GM21528 (cell line): ENCODE measurements around the gene DRAP1.
A peak's percentile ranks its signal among the peaks of the same experiment; 100 is the strongest.
"Not testable (repeated sequence)": the region's sequence is repeated elsewhere in the genome, so short reads cannot be mapped to it uniquely, and the experiment has no call there.

Experiments used
- ATAC-seq: cut with Tn5 transposase; IDR thresholded peaks from one replicate; pipeline ENCODE4 v1.9.1; 2021; ENCODE audit warnings: mild to moderate bottlenecking, moderate library complexity; ENCODE audit not compliant: unreplicated experiment, low FRiP score

Gene DRAP1

DNA sequence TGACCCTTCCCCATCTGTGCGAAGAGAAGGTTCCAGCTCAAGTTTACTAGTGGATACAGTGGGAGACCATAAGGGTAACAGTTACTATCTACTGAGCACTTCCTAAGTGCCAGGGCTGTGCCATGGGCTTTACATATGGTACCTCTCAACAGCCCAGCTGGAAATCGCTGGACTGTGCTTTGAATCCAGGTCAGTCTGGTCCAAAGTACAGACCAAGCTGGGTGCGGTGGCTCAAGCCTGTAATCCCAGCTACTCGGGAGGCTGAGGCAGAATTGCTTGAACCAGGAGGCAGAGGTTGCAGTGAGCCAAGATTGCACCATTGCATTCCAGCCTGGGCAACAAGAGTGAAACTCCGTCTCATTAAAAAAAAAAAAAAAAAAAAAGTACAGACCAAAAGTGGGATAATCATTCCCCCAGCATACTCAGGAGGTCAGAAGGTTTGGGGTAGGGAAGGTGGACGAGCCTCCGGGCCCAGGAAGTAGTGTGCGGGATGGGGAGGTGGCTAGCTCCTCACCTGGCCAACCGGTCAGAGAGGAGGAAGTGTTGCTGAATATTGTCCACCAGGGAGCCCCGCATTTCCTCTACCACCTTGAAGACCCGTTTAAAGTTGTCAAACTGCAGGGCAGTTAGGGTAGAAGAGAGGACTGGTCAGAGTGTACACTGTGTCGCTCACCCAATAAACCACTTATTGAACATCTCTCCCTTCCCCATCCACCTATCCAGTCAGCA is 33.3 kb upstream of the DRAP1 start:
- ATAC-seq: no peak

DNA sequence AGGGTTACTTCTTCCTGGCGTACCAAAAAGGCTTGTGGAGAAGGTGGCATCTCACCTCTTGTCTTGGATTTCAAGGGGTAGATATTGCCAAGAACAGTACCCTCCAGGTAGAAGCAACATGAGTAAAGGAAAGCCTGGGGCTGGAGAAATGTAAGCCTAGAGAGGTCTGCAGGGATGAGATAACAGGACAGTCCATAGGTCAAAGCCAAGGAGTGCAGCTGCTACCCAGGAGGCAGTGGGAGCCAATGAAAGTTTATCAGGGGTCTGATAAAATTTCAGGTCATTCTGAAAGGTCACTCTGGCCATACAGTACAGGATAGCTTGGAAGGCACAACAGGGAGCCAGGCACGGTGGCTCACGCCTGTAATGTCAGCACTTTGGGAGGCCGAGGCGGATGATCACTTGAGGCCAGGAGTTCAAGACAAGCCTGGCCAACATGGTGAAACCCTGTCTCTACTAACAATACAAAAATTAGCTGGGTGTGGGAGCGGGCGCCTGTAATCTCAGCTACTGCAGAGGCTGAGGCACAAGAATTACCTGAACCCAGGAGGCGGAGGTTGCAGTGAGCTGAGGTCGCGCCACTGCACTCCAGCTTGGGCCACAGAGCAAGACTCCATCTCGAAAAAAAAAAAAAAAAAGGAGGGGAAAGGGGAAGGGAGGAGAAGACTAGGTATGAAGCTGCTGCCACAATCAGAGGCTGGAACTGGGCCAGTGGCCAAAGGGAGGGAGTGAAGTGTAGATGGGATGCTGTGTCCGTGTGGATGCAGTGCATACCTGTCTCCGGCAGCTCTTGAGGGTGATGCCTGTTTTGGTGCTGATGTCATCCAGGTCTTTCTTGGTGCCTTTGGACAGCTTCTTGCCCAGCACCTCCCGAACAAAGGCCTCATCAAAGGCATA is 32.2 kb upstream of the DRAP1 start:
- ATAC-seq: no peak

DNA sequence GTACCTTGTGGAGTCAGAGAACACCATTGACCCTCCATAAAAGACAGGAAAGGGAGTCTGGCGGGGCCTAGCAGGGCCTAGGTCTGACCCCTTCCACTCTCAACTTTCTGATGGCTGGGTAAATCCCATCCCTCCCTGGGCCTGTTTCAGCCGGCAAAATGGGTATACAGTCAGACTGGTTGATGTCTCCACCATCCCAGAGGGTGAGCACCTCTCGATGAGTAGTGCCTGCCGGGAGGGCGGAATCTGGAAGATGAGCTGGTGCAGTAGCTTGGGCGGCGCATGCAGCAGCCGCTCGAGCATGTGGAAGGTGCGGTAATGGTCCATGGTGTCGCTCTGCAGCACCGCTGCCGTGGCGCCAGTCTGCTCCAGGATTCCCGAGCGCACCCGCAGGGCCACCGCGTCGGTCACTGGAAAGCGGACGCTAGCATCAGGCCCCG is 31.5 kb upstream of the DRAP1 start:
- peak; percentile 1 for ATAC-seq

DNA sequence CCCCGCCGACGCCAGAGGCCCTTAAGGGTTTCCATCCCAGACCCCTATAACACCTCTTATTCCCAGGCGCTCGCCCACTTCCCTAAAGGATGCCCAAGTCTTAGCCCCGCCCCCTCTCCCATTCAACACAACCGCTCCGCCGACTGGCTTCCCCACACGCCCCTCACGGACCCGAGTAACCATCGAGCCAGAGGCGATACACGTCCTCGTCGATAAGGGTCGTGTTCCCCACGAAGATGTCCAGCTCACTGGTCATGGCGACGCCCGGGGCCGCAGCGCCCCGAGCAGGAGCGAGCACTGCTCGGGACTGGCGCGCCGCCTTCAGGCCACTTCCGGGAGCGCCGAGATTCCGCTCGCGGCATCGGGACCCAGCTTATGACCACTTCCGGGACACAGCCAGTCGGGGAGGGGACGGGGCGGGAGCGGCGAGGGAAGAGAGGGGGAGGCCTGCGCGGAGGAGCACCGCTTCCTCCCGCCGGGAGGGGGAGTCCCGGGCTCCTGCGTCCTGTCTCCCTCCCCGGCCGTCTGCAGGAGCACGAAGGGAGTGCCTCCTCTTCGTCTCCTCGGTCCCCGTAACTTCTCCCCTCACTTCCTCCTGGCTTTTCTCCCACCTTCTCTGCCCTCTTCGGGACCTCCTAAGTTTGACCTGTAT is 30.9 kb upstream of the DRAP1 start, which contains the start of gene FIBP:
Gene FIBP, minus strand, starts transcription at position 309 of the 652 bp plus-strand sequence. Its CDS starts 53 bp downstream, at position 256.
- ATAC-seq: peak; percentile 38

DNA sequence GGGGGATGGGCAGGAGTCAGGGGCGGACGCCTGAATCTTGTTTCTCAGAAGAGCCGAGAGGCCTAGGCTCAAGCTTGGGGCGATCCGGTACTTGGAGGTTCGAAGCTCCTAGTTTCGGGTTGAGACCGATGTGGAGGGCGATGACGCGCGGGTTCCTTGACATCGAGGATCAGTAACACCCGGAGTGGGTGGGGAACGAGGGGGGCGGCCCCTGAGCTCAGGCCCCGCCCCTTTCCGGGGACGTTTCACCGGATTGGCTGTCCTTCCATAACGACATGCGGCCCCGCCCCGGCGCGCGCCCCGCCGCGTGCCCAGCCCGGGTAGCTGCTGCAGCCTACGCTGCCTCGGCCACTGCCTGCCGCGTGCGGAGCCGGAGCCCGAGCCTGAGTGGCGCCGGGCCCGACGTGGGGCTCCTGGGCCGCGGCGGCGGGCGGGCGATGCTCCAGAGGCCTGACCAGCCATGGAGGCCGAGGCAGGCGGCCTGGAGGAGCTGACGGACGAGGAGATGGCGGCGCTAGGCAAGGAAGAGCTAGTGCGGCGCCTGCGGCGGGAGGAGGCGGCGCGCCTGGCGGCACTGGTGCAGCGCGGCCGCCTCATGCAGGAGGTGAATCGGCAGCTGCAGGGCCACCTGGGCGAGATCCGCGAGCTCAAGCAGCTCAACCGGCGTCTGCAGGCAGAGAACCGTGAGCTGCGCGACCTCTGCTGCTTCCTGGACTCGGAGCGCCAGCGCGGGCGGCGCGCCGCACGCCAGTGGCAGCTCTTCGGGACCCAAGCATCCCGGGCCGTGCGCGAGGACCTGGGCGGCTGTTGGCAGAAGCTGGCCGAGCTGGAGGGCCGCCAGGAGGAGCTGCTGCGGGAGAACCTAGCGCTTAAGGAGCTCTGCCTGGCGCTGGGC is 28.7 kb upstream of the DRAP1 start, which contains the start of gene CCDC85B:
Gene CCDC85B, plus strand, starts transcription at position 350 of the 895 bp plus-strand sequence. Its CDS starts 111 bp downstream, at position 461.
- peak; percentile 55 for ATAC-seq

DNA sequence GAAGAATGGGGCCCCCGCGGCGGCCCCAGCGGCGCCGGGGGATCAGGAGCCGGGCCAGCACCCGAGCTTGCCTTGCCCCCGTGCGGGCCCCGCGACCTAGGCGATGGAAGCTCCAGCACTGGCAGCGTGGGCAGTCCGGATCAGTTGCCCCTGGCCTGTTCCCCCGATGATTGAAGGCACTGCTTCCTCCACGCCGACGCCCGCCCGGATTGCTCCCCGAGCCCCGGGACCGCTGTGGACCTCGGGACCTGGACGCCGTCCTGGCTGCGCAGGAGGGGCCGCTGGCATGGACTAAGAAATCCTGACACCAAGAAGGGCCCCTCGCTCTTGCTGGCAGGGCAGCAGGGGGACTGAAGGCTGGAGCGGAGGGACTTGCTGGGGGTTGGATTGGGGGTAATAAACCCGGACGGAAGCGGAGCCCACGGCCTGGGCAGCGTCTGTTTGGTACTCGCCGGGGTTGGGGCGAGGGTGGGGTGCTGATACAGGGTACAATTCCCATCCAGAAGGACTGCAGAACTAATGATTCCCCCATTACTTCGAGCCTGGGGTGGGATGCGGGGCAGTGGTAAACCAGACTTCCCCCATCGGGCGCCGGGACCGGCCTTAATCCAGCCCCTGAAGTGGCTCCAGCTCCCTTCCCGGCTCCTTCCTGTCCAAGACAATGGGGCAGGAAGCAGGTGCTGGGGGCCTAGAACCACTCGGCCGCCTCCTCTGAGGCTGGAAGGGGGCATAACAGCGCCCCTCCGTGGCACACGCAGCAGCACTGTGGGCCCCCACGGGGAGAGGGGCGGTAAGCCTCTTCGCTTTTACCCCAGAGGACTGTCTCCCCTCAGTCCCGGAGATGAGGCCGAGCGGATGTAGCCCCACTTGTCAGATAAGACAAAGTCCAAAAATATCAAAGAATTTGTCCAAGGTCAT is 27.7 kb upstream of the DRAP1 start:
- ATAC-seq: no peak

DNA sequence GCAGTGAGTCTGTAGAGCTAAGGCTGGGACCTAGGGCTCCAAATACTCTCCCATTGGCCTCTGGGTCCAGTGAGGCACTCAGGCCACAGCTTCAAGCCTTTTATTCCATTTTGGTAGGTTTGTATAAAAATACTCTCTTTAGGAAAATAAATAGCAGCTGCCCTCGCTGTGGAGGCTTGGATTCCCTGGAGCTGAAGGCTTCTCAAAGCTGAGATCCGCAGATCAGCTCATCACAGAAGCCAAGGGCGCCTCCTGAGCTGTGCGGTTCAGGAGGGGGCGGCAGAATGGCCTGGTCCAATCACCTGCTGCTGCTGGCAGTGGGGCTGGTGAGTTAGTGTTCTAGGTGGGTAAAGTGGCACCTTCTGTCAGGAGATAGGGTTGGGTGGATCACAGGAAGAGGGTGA is 27.1 kb upstream of the DRAP1 start:
- not testable (repeated sequence) for ATAC-seq

DNA sequence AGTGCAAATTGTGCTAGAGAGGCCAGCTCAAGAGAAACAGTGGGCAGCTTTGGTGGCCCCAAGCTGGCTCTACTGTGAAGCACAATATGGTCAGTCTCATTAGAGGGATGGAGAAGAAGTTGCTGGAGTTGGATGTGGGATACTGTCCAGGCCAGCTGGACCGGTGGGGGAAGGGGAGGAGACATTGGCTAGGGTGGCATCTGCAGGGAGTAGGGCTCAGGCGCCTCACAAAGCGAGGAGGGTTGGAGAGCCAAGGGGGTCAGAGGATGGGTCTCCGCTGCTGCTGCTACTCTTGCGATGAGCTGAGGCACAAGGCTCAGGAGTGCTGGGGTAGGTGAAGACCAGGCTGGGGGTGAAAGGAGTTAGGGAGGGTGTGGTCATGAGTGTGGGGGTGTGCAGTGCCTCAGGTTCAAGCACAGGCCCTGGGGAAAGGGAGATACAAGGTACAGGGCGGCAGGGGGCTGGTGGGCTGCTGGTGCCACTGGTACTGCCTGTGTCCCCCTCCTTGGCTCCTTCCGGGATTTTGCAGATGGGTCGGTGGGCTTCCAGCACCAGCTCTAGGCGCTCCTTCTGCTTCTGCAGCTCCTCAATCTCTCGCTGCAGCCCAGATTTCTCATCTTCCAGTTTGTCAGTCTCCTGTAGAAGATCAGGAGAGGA is 26.4 kb upstream of the DRAP1 start:
- ATAC-seq: no peak

DNA sequence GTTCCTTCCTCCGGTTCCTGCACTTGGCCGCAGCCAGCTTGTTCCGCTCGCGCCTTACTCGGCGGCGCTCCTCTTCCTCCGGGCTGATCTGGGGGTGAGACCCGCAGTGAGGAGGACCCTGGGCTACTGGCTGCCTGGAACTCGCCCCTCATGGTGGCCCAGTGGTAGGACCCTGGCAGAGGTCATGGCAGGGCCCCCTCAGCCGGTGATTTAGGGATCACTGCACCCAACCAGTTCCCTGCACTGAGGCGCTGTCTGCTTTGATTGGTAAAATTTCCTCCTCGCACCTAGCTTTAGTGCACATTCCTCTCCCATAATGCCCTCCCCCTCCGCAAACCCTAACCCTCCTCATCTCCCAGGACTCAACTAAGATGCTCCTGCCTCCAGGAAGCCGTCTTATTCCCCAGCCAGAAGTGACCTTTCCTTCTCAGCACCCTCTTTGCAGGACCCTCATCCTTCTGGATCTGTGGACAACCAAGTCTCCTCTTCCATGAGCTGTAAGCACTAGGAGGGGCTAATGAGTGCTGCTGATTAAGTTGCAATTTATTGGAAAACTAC is 25.1 kb upstream of the DRAP1 start:
- no peak for ATAC-seq

DNA sequence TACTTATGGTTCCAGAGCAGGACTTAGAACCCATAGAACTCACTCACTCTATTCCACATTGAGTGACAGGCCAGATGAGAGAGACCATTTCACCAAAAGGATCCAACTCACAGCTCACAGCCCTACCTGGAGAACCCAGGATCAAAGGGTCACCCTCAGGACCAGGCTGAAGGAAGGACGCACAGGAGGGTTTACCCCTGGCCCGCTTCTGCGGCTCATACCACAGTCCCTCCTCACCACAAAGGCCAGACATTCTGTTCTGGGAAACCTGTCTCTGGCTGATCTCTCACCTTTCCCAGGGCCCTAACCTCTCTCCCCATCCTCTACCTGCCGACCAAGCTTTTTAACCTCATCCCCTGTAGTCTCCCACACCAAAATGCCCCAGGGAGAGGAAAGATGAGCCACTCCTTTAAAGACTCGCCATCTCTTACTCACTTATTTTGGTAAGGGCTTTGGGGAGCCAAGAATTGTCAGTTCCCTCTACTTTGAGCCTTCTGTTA is 23.7 kb upstream of the DRAP1 start:
- no peak for ATAC-seq

DNA sequence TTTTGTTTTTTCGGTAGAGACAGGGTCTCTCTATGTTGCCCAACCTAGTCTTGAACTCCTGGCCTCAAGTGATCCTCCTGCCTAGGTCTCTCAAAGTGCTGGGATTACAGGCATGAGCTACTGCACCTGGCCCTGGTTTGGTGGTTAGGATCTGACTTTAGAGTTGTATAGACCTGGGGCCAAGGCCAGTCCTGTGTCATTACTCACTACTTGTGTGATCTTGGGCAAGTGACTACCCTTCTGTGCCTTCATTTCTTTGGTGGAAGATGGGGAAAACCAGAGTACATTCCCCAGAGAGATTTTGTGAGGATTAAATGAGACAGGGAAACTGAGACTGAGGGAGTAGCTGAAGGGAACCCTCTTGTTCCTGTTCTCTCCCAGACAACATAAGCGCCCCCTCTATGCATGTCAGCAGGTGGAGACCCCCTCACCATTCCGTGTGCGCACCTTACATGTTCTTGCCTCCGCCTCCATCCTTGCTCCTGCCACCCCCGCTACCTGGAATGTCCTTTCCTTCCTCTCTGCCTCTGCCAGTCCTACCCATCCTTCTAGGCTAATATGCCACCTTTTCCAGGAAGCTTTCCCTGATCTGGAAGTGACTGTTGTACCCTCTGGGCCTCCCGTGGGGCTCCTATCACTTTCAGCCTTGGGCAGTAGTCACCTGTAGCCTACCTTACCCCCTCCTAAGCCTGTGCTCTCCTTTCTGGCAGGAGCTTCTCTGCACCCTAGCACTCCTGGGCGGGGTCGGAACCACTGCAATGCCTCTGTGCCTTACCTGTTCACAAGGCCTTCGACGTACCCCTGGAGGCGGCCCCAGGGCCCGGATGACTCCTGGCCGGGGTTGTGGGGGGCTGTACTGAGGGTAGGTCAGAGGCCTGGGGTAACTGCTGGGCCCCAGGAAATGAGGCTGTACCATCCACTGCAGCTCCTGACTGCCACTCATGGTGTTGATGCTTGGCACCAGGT is 22.9 kb upstream of the DRAP1 start:
- ATAC-seq: no peak

DNA sequence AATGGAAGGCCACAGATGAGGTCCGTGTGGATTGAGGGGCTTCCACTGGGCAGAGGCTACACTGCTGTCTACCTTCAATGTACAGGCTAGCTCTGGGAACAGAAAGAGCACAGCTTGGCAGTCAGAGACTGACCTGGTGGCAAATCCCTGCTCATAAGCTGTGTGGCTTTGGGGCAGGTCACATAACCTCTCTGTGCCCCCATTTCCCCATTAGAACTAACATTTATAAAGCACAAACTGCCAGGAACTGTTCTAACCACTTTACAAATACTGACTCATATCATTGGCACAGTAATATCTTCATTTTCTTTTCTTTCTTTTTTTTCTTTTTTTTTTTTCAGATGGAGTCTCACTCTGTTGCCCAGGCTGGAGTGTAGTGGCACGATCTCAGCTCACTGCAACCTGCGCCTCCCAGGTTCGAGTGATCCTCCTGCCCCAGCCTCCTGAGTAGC is 22.2 kb upstream of the DRAP1 start:
- no peak for ATAC-seq

DNA sequence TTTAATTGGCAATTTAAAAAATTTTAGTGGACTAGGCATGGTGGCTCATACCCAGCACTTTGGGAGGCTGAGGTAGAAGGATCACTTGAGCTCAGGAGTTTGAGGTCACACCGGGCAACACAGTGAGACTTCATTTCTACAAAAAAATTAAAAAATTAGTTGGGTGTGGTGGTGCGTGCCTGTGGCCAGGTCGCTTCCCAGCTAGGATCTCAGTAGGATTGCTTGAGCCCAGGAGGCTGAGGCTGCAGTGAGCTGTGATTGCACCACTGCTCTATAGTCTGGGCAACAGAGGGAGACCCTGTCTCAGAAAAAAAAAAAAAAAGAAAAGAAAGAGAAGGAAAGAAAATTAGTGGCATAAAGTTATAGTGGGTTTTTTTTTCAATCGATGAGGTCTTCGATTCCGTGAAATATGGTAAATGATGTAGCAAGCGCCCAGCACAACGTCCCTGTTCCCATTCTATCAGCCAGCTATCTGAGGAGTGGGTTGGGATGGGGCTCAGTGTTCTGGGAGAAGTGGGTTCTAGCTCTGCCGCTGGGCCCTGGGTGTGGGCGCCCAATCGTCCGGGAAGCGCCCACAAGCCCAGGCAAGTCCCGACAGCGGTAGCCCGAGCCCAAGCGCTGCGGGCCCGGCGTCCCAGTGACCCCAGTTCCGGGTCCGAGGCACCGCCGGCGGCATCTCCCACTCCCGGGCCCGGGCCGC is 20.4 kb upstream of the DRAP1 start:
- ATAC-seq: no peak

DNA sequence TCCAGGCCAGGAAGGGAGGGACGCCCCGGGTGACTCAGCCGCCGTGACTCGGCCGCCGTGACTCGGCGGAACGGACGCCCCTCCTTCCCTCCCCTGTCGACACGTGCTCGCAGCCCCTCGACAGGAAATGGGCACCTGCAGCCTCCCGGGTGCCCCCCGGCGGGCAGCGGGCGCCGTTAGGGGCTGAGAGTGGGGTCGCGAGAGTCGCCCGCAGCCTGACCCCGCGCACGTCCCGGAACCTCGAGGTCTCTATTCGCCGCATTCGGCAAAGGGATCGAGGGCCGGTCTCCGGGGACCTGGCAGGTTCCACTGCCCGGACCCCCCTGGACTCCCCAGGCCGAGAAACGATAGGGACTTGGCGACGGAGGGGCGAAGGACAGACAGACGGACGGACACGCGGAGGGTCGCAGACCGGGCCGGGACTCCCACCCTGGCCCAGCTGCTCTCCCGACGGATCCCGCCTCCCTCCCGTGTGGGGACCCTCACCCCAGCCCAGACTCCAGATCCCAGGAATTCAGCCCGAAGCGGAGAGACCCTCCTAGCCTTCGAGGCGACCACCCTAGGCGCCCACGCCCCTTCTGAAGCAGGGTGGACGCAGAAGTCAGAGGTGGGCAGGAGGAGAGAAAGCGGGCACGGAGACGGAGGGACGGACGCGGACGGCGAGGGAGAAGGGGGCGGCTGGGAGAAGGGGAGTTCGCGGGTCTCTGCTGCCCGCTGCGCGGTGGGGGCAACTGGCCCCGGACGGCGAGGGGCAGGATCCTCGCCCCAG is 19.7 kb upstream of the DRAP1 start:
- ATAC-seq: no peak
